ENCODE results near the gene IDH2. TPM values are rescaled to one million over a fixed set of nuclear protein-coding genes. Genes with fewer than 3 reads are reported as not detected.

The IDH2 gene
- total RNA-seq, 4 donors from 2014 or later, result 29.4 to 49.6 (median 33.5) TPM

- Histone ChIP-seq H3K9me3 (no peaks in the 10 kb centered on the region), H3K27ac (peak overlapping the region in 2 of 3 donors; percentile 15 to 26), H3K4me1 (peaks cover 14 to 37% of the 10 kb centered on the region in 2 donors), H3K36me3 (no peaks in the 10 kb centered on the region), H3K27me3 (no peaks in the 10 kb centered on the region), H3K4me3 (replicated peaks in 1 of 3) (no peak overlapping the region)
- TF ChIP-seq CTCF (IDR thresholded peaks at IDR 0.05) (no peak), POLR2A (IDR thresholded peaks at IDR 0.05) (no peak)
- intact Hi-C loops (cut with DNase I), result loop anchor here (10.0 kb wide), 1 partner anchor 63 kb away; the partner anchor contains the start of gene ZNF710
- WGBS, 2 donors, result 28 to 72% methylated on average over 7 to 25 of the region's 37 CpGs
- peak; percentile 94 to 97 for DNase-seq
These were observed 34.2 kb downstream of the IDH2 start for GRCh38 chr15:90067953-90068606.

GRCh38 chr15:90067181-90067952, 34.9 kb downstream of the IDH2 start:
- intact Hi-C loops (cut with DNase I), result loop anchor here (10.0 kb wide), 1 partner anchor 63 kb away; the partner anchor contains the start of gene ZNF710
- 92 to 95% methylated on average over 34 to 46 of the region's 55 CpGs for WGBS, 2 donors
- TF ChIP-seq POLR2A (IDR thresholded peaks at IDR 0.05) (no peak), CTCF (IDR thresholded peaks at IDR 0.05) (no peak)
- H3K27me3 ChIP-seq, result no peaks in the 10 kb centered on the region
- peaks cover 20 to 44% of the 10 kb centered on the region in 2 donors for H3K4me1 ChIP-seq
- H3K27ac ChIP-seq, result peak overlapping the region in 2 of 3 donors; percentile 15 to 26
- no peak overlapping the region for H3K4me3 ChIP-seq (replicated peaks in 1 of 3)
- DNase-seq, result no peak
- H3K36me3 ChIP-seq, result no peaks in the 10 kb centered on the region
- H3K9me3 ChIP-seq, result no peaks in the 10 kb centered on the region

GRCh38 chr15:90065682-90066049, 36.6 kb downstream of the IDH2 start:
- Histone ChIP-seq H3K9me3 (no peaks in the 10 kb centered on the region), H3K4me3 (replicated peaks in 1 of 3) (no peak overlapping the region), H3K4me1 (peaks cover 27 to 61% of the 10 kb centered on the region in 2 donors), H3K27me3 (no peaks in the 10 kb centered on the region), H3K27ac (peak overlapping the region in 2 of 3 donors; percentile 90 to 96), H3K36me3 (no peaks in the 10 kb centered on the region)
- no peak for TF ChIP-seq CTCF (IDR thresholded peaks at IDR 0.05)
- TF ChIP-seq POLR2A (IDR thresholded peaks at IDR 0.05), result no peak
- 86 to 88% methylated on average over 7 of the region's 7 CpGs for WGBS, 2 donors
- DNase-seq, result no peak
- intact Hi-C loops (cut with DNase I), result loop anchor here (10.0 kb wide), 1 partner anchor 61 kb away; the partner anchor contains the start of gene ZNF710

GRCh38 chr15:90064911-90065681, 37.2 kb downstream of the IDH2 start:
- peak; percentile 37 to 41 for DNase-seq
- Histone ChIP-seq H3K9me3 (no peaks in the 10 kb centered on the region), H3K27me3 (no peaks in the 10 kb centered on the region), H3K27ac (peak overlapping the region; percentile 90 to 99 (median 96)), H3K4me1 (peaks cover 27 to 63% of the 10 kb centered on the region in 2 donors), H3K36me3 (no peaks in the 10 kb centered on the region), H3K4me3 (replicated peaks in 1 of 3) (no peak overlapping the region)
- 78 to 82% methylated on average over 14 to 24 of the region's 30 CpGs for WGBS, 2 donors
- intact Hi-C loops (cut with DNase I), result loop anchor here (10.0 kb wide), 1 partner anchor 60 kb away; the partner anchor contains the start of gene ZNF710
- TF ChIP-seq POLR2A (IDR thresholded peaks at IDR 0.05), result no peak
- no peak for TF ChIP-seq CTCF (IDR thresholded peaks at IDR 0.05)
